Activated T-cell treated with anti-CD3 and anti-CD28 coated beads, Interleukin-2, amount 50 U/mL, for 48 hours (primary cell): ENCODE data around the gene PTPN4.

Source experiments
- DNase-seq, 2 experiments: peaks; one replicate each; pipeline ENCODE4 v3.0.0-alpha.2; 2020

Gene PTPN4

DNA sequence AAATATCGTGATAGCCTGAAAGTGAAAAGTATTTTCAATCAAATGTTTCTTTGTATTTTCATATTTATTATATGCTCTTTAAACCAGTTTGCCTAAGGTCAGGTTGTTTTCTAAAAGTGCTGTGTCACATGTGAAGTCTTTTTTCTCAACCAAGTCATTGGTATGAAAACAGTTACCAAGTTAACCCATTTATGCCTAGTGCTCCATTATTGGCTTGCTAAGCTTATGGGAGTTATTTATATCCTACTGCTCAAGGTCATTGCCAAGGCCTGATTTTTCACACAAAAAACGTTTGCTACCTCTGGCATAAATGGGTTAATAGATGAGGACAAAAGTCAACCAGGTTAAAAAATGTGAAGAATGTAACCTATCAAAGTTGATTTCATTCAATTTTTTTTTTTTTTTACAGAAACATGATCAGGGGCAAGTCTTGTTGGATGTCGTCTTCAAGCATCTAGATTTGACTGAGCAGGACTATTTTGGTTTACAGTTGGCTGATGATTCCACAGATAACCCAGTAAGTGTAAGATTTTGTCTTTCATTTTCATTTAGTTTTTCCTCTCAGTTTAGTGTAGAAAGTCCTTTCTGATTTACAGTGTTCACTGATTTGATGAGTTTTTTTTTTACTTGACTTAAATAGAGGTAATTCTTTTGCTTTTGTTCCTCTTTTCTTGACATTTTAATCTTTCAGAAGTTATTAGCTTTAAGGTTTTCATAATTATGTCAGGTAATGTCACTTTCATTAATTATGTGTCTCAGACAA lies 102.6 kb downstream of the PTPN4 start:
- no peak for DNase-seq

GRCh38 chr2:119864318-119864717 lies 104.6 kb downstream of the PTPN4 start:
- DNase-seq = no peak

DNA sequence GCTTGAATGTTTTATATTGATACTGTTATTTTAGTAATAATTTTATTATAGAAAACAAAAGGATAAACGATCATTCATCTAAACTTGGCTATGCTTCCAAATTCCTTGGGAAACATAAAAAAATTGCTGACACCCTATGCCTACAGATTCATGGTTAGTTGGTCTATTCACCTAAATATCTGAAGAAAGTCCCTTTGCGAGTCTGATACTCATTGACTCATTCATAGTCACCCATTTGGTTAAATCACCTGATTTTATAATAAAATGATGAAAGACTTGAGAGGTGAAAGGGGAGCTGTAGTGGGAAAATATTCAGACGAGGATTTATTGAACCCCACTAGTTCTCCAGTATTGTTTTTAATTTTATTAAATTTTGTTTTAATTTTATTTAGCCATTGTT lies 112.0 kb downstream of the PTPN4 start:
- no peak for DNase-seq

DNA sequence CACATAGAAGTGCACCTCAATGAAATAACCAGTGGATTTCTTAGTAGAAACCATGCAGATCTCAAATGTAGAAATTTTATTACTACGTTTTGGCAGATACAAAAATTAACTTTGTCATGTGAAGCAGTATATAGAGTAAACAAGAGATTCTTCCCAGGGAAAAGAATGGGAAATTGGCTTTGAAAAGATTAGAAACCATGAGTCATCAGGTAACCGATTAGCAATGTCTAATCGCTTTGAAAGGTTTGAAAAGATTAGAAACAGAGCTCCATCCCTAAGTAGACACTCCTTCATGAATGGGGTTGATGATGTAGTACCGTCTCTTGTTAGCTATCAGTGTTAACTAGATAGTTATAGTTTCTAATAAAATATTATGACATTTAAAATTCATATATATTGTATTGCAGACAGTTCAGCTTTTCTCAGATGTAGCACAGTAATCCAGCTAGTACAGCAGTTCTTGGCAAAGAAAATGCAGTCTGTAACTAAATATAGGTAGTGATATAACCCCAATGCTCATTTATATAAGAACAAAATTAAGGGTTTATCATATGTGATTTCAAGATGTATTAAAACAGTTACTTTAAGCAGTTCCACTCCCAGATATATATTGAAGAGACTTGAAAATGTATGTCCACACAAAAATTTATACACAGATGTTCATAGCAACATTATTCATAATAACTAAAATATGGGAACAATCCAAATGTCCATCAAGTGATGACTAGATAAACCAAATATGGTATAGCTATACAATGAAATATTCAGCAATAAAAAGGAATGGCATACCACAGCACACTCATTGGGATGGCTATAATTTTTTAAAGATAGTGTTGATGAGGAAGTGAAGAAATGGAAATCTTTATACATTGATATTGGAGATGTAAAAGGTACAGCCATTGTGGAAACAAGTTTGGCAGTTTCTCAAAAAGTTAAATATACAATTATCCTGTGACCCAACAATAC lies 113.9 kb downstream of the PTPN4 start:
- no peak for DNase-seq

GRCh38 chr2:119879502-119879901 lies 119.8 kb downstream of the PTPN4 start:
- no peak for DNase-seq

DNA sequence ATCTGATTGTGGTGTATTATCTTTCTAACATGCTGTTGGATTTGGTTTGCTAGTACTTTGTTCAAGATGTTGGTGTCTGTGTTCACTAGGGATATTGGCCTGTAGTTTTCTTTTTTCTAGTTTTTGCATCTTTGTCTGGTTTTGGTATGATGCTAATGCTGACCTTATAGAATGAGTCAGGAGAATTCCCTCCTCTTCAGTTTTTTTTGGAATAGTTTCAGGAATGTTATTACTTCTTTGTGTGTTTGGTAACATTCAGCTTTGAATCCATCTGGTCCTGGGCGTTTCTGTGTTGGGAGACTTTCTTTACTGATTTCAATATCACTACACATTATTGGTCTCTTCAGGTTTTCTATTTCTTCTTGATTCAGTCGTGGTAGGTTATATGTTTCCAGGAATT lies 129.0 kb downstream of the PTPN4 start:
- no peak for DNase-seq

DNA sequence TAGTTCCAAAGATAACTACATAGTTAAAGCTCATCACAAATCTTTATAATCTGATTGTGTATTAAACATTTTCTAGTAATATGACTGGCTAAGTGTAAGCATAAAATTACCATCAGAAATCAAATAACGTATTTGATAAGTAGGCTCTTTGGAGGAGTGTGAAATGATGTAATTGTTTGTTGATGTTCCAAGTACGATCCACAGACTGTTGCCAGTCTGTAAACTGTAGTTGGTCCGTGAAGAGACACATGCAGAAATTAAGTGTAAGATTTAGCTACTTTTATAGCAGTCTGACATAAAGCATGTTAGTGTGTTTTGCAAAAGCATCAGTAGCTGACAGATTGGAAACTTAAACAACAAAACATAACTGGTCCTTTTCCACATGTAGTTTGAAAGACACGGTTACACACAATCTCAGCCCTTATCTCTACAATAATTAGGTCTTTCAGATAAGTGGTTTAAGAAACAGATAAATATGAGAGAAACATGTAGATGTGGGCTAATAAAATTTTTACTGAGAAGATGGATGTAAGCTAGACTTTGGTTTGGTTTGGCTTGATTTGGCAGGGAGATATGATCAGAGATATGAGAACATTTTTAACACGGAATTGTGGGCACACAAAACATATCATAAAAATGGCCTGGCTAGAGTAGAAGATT lies 138.1 kb downstream of the PTPN4 start:
- DNase-seq = no peak

DNA sequence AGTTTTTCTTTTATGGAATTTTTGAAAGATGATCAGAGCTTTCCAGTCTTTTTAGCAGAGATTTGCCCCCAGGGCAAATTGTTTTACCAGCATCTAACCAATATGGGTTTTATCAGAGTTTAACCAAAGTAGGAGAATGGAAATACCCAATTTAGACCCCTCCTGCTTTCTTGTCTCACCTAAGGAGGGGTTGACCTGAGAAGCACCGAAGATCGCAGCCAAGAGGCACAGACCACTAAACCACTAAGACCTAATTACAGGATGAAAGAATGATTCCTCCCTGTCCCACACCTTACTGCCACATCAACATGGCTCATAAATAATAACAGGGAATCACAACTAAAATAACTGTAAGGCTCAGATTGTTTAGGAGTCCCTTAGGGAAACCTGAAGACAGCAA lies 141.3 kb downstream of the PTPN4 start:
- DNase-seq = no peak

DNA sequence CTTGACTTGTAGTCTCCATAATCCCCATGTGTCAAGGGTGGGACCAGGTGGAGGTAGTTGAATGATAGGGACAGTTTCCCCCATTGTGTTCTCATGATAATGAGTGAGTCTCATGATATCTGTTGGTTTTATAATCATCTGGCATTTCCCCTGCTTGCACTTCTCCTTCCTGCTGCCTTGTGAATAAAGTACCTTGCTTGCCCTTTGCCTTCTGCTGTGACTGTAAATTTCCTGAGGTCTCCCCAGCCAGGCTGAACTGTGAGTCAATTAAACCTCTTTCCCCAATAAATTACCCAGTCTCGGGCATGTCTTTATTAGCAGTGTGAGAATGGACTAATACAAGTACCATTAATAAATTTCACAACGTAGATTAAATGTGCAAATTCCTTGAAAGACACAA lies 150.8 kb downstream of the PTPN4 start:
- DNase-seq = no peak

DNA sequence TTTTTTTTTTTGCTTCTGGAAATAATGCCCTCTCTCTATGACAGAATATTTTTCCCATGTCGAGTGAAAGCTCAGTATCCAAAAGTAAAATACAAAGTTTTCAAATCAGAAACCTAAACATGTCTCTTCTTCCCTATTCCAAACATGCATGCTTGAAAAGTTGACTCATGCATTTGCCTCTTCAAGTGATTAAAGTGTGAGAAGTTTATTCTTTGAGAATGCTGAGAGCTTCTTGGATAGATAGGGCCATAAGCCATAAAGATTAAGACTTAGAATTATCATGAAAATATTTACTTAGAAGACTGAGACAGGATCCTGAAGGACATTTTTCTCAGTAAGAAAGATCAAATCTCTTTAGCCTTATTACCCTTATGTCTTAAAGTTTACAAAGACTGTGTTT lies 154.5 kb downstream of the PTPN4 start:
- no peak for DNase-seq

GRCh38 chr2:119921825-119922224 lies 162.1 kb downstream of the PTPN4 start:
- no peak for DNase-seq

- no peak for DNase-seq
Observed at GRCh38 chr2:119922699-119923098, 163.0 kb downstream of the PTPN4 start.

DNA sequence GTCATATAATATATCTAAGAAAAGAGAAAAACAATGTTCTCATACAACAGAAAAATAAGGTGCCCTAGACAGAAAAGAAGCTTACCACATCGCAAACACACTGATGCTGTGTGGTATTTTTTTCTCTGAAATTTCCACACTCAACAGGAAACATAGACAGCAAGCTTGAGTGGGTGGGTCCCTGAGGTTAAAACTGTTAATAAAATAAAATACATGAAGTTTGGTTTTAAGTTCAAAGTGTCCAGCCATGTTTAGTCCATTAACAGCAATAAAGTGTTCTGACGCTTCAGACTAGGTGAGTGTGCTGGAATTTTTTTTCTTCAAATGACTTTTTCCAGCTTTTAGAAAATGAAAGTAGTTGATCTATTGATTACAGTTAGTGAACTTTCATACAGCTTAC lies 169.8 kb downstream of the PTPN4 start:
- DNase-seq = no peak

- DNase-seq = no peak
Observed at GRCh38 chr2:119932809-119933208, 173.1 kb downstream of the PTPN4 start.

DNA sequence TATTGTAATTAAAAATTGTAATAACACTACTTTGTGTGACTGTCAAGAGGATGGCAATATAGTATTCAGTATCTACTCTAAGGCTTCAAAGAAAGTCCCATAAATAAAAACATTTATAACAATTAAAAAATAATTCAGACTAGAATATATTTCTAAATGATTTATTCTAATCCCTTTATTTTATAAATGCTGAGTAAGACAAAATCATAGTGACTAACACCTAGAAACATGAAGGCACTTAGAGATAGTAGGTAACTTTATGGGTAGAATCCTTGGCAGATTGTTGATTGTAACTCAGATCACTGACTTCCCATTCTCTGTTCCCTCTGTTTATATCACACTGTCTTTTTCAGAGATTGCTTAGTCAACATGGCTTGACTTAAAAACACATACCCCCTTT lies 174.6 kb downstream of the PTPN4 start:
- no peak for DNase-seq

DNA sequence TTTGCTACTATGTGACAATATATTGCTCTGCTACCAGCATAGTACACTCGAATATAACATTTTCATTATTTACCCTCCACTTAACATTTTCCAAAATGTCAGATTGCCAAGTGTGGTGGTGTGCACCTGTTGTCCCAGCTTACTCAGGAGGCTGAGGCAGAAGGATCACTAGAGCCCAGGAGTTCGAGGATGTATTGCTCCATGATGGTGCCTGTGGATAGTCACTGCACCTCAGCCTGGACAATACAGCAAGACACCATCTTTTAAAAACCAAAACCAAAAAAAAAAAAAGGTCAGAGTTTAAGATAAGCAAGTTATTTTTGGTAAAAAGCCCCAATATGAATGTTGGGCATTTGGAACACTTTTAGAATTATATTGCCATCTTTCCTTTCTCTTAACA lies 178.0 kb downstream of the PTPN4 start:
- no peak for DNase-seq

- no peak for DNase-seq
Observed at GRCh38 chr2:119939915-119940314, 180.2 kb downstream of the PTPN4 start.

GRCh38 chr2:119940856-119941255 lies 181.1 kb downstream of the PTPN4 start:
- no peak for DNase-seq

- DNase-seq = no peak
Observed at GRCh38 chr2:119941388-119941787, 181.7 kb downstream of the PTPN4 start.

- DNase-seq = no peak
Observed at GRCh38 chr2:119941981-119942513, 182.3 kb downstream of the PTPN4 start.

- DNase-seq = no peak
Observed at GRCh38 chr2:119943058-119943457, 183.3 kb downstream of the PTPN4 start.

DNA sequence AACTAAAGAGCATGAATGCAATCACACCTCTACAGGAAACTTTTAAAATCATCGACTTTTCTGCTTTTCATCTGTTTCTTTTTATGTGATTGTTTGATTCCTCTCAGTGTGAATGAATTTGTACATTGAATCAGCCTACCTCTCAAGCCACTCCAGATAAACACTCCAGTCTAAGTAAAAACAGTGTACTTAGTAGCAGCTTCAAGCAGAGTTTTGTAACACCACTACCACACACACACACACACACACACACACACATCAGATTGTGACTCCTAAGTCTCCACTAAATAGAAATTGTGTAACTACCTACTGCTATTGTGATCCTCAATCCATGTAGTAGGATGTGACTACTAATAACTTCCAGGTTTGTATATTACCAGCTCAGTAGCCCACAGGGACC lies 187.8 kb downstream of the PTPN4 start:
- DNase-seq = no peak

- DNase-seq = no peak
Observed at GRCh38 chr2:119950966-119951365, 191.2 kb downstream of the PTPN4 start.
